CD14-positive monocyte (primary cell): ENCODE data around the gene SCN5A. TPM values are rescaled to one million over a fixed set of nuclear protein-coding genes. Genes with fewer than 3 reads are reported as not detected.

Experiments used
- DNase-seq, 3 donors: peaks; one replicate each; pipeline ENCODE4 v3.0.0-alpha.2; 2011 to 2022
- H2AFZ ChIP-seq: 2 replicates; pipeline ENCODE4 v1.6.0; 2012; ENCODE audit warnings: mild to moderate bottlenecking, low read depth, low read length, inconsistent platforms; ENCODE audit not compliant: insufficient read depth, poor library complexity, severe bottlenecking
- H3K27ac ChIP-seq, 2 donors: 1 replicate in 1 of 2; 2 replicates in 1 of 2; pipeline ENCODE4 v1.5.1; 2012 to 2013; ENCODE audit warnings: low read length in 2 of 2, control low read depth in 1 of 2, inconsistent platforms in 1 of 2, low read depth in 1 of 2, mild to moderate bottlenecking in 1 of 2
- H3K27me3 ChIP-seq, 2 donors: one replicate each; pipeline versions ENCODE4 v1.6.0 to v1.6.1; 2011 to 2013; ENCODE audit warnings: low read length in 2 of 2; ENCODE audit not compliant: control insufficient read depth in 2 of 2, insufficient read depth in 2 of 2
- H3K36me3 ChIP-seq, 2 donors: replicated peaks in 1 of 2; 1 replicate in 1 of 2; 2 replicates in 1 of 2; pipeline versions ENCODE4 v1.5.1 to v1.6.1; 2012 to 2013; ENCODE audit warnings: low read length in 2 of 2, control low read depth in 1 of 2, inconsistent platforms in 1 of 2, mild to moderate bottlenecking in 1 of 2; ENCODE audit not compliant: insufficient read depth in 2 of 2, control insufficient read depth in 1 of 2
- H3K4me1 ChIP-seq, 2 donors: 1 replicate in 1 of 2; 2 replicates in 1 of 2; pipeline versions ENCODE4 v1.5.1 to v1.6.1; 2012 to 2013; ENCODE audit warnings: low read length in 2 of 2, control low read depth in 1 of 2, inconsistent platforms in 1 of 2, mild to moderate bottlenecking in 1 of 2, moderate library complexity in 1 of 2; ENCODE audit not compliant: insufficient read depth in 2 of 2, control insufficient read depth in 1 of 2
- H3K4me2 ChIP-seq: replicated peaks from 2 replicates; pipeline ENCODE3; 2012; ENCODE audit warnings: low read length, moderate library complexity, mild to moderate bottlenecking; ENCODE audit not compliant: poor library complexity, severe bottlenecking; ENCODE audit errors: extremely low read depth
- H3K4me3 ChIP-seq, 3 experiments: fragments of 200-600 bp in 1 of 3; sonication (generic) in 1 of 3; replicated peaks in 1 of 3; 1 replicate in 2 of 3; 2 replicates in 1 of 3; pipeline ENCODE4 v1.5.1; 2011 to 2013; ENCODE audit warnings: low read length in 3 of 3, mild to moderate bottlenecking in 3 of 3, control low read depth in 2 of 3, low read depth in 2 of 3, inconsistent platforms in 1 of 3, moderate library complexity in 1 of 3
- H3K79me2 ChIP-seq: 2 replicates; pipeline ENCODE4 v1.6.0; 2012; ENCODE audit warnings: mild to moderate bottlenecking, control low read depth, inconsistent platforms, low read length, moderate library complexity; ENCODE audit not compliant: insufficient read depth
- H3K9ac ChIP-seq: 2 replicates; pipeline ENCODE4 v1.6.0; 2017; ENCODE audit warnings: low read length, mild to moderate bottlenecking; ENCODE audit not compliant: insufficient read depth, poor library complexity, severe bottlenecking
- H3K9me3 ChIP-seq, 2 donors: replicated peaks in 1 of 2; 1 replicate in 1 of 2; 2 replicates in 1 of 2; pipeline versions ENCODE4 v1.5.1 to v1.6.1; 2012 to 2013; ENCODE audit warnings: low read length in 2 of 2, control low read depth in 1 of 2; ENCODE audit not compliant: control insufficient read depth in 1 of 2, insufficient read depth in 1 of 2
- H4K20me1 ChIP-seq: 2 replicates; pipeline ENCODE4 v1.6.0; 2012; ENCODE audit warnings: mild to moderate bottlenecking, low read length, control low read depth, moderate library complexity; ENCODE audit not compliant: insufficient read depth
- H3K27ac Mint-ChIP-seq, 7 donors: one replicate each; pipeline ENCODE4 v1.8.0; 2020; ENCODE audit warnings: mild to moderate bottlenecking in 7 of 7, mixed read lengths in 7 of 7, moderate library complexity in 6 of 7, inconsistent platforms in 2 of 7
- H3K27me3 Mint-ChIP-seq, 3 donors: one replicate each; pipeline ENCODE4 v1.8.0; 2021 to 2022; ENCODE audit warnings: low read depth in 3 of 3, mild to moderate bottlenecking in 3 of 3, mixed read lengths in 3 of 3, moderate library complexity in 3 of 3, inconsistent platforms in 1 of 3
- H3K36me3 Mint-ChIP-seq, 2 donors: one replicate each; pipeline ENCODE4 v1.8.0; 2020; ENCODE audit warnings: mixed read lengths in 2 of 2, inconsistent platforms in 1 of 2, mild to moderate bottlenecking in 1 of 2
- H3K4me1 Mint-ChIP-seq: one replicate; pipeline ENCODE4 v1.8.0; 2020; ENCODE audit warnings: mild to moderate bottlenecking, mixed read lengths
- H3K4me3 Mint-ChIP-seq, 2 donors: one replicate each; pipeline ENCODE4 v1.8.0; 2020; ENCODE audit warnings: mild to moderate bottlenecking in 2 of 2, mixed read lengths in 2 of 2, moderate library complexity in 1 of 2
- H3K9me3 Mint-ChIP-seq, 7 donors: one replicate each; pipeline ENCODE4 v1.8.0; 2020 to 2022; ENCODE audit warnings: mixed read lengths in 7 of 7, mild to moderate bottlenecking in 6 of 7, moderate library complexity in 6 of 7, inconsistent platforms in 2 of 7
- CTCF ChIP-seq: fragments of 200-600 bp; IDR thresholded peaks from one replicate; pipeline ENCODE4 v1.8.0; 2022; ENCODE audit warnings: antibody characterized with exemption, mild to moderate bottlenecking
- WGBS: methylation state at CpG from one replicate; pipeline ENCODE4 v1.1.5; 2013; ENCODE audit warnings: missing lambda C conversion rate; ENCODE audit not compliant: insufficient coverage; 5-methylcytosine and 5-hydroxymethylcytosine counted together
- intact Hi-C, 2 donors: fragments of 100-400 bp; cut with micrococcal nuclease; formaldehyde crosslinking; loops; one replicate each; pipeline versions ENCODE4 v1.15.0 to v1.15.1; 2023
- polyA plus RNA-seq, 3 donors: library from polyadenylated mRNA; depleted of rRNA in 1 of 3; unstranded in 2 of 3; stranded (reverse) in 1 of 3; fragments of 300-500 nt in 2 of 3; fragments of >200 nt in 1 of 3; fragmentation: Illumina TruSeq in 2 of 3; gene quantifications; 1 replicate in 2 of 3; 2 replicates in 1 of 3; pipeline ENCODE4 v1.2.3, GENCODE V29; 2012 to 2021

SCN5A gene
- polyA plus RNA-seq, 3 donors: not detected

GRCh38 chr3:38618343-38618742, 31.1 kb downstream of the SCN5A start:
- Histone ChIP-seq H3K4me3 (no peak overlapping the region), H3K27me3 (no peaks in the 10 kb centered on the region), H3K9ac (no peak overlapping the region), H4K20me1 (no peaks in the 10 kb centered on the region), H2AFZ (no peak overlapping the region), H3K4me2 (no peak overlapping the region), H3K27ac (no peak overlapping the region), H3K4me1 (no peaks in the 10 kb centered on the region), H3K36me3 (no peaks in the 10 kb centered on the region), H3K9me3 (no peaks in the 10 kb centered on the region), H3K79me2 (no peaks in the 10 kb centered on the region)
- WGBS: 98% methylated on average over 5 of the region's 5 CpGs
- no peak overlapping the region for H3K27ac Mint-ChIP-seq
- no peak overlapping the region for H3K4me3 Mint-ChIP-seq
- no peak for DNase-seq
- H3K36me3 Mint-ChIP-seq: no peaks in the 10 kb centered on the region
- no peaks in the 10 kb centered on the region for H3K9me3 Mint-ChIP-seq
- intact Hi-C loops: no loop called here
- no peak for TF ChIP-seq CTCF
- no peaks in the 10 kb centered on the region for H3K4me1 Mint-ChIP-seq
- H3K27me3 Mint-ChIP-seq: peaks cover 2 to 4% (median 3%) of the 10 kb centered on the region in 3 donors

GRCh38 chr3:38617586-38617985, 31.9 kb downstream of the SCN5A start:
- no peak overlapping the region for H3K4me2 ChIP-seq
- H3K27ac ChIP-seq: no peak overlapping the region
- H3K4me3 Mint-ChIP-seq: no peak overlapping the region
- no peaks in the 10 kb centered on the region for H3K36me3 ChIP-seq
- no peak overlapping the region for H3K9ac ChIP-seq
- H3K4me1 ChIP-seq: no peaks in the 10 kb centered on the region
- no peak overlapping the region for H2AFZ ChIP-seq
- TF ChIP-seq CTCF: no peak
- H3K4me3 ChIP-seq: no peak overlapping the region
- no peaks in the 10 kb centered on the region for H3K79me2 ChIP-seq
- no peaks in the 10 kb centered on the region for H3K9me3 Mint-ChIP-seq
- intact Hi-C loops: no loop called here
- H3K27me3 Mint-ChIP-seq: peaks cover 2 to 3% (median 2%) of the 10 kb centered on the region in 3 donors
- H3K4me1 Mint-ChIP-seq: no peaks in the 10 kb centered on the region
- H3K27ac Mint-ChIP-seq: no peak overlapping the region
- no peaks in the 10 kb centered on the region for H3K27me3 ChIP-seq
- no peaks in the 10 kb centered on the region for H4K20me1 ChIP-seq
- H3K36me3 Mint-ChIP-seq: no peaks in the 10 kb centered on the region
- H3K9me3 ChIP-seq: no peaks in the 10 kb centered on the region
- WGBS: 74% methylated on average over 5 of the region's 5 CpGs
- DNase-seq: no peak
